Dermis blood vessel endothelial cell (primary cell): ENCODE data around the gene AKT1. TPM values are rescaled to one million over a fixed set of nuclear protein-coding genes. Genes with fewer than 3 reads are reported as not detected.

Source experiments
- DNase-seq: peaks from one replicate; pipeline ENCODE4 v3.0.0; 2010
- total RNA-seq: library from RNA; depleted of rRNA; stranded (reverse); fragments of >200 nt; gene quantifications from 2 replicates; pipeline ENCODE4 v1.2.3, GENCODE V29; 2014

The AKT1 gene
- total RNA-seq, 1 donor from 2014 or later, result 163 TPM

GRCh38 chr14:104771374-104771773 is 24.2 kb downstream of the AKT1 start:
- DNase-seq, result no peak

- peak; percentile 35 for DNase-seq
Measured at GRCh38 chr14:104770851-104771272, 24.7 kb downstream of the AKT1 start.

GRCh38 chr14:104770072-104770579 is 25.4 kb downstream of the AKT1 start:
- no peak for DNase-seq

GRCh38 chr14:104769324-104770071 is 26.1 kb downstream of the AKT1 start:
- DNase-seq, result no peak

GRCh38 chr14:104768437-104769323 is 26.9 kb downstream of the AKT1 start:
- DNase-seq, result peak; percentile 88

GRCh38 chr14:104767634-104767918 is 28.0 kb downstream of the AKT1 start:
- DNase-seq, result no peak

- DNase-seq, result peak; percentile 10
Measured at GRCh38 chr14:104766863-104767633, 28.5 kb downstream of the AKT1 start.

GRCh38 chr14:104766256-104766862 is 29.2 kb downstream of the AKT1 start:
- no peak for DNase-seq

- no peak for DNase-seq
Measured at GRCh38 chr14:104765517-104765916, 30.0 kb downstream of the AKT1 start.

- DNase-seq, result no peak
Measured at GRCh38 chr14:104758981-104759969, 36.3 kb downstream of the AKT1 start.

- no peak for DNase-seq
Measured at GRCh38 chr14:104757681-104758392, 37.7 kb downstream of the AKT1 start.

- DNase-seq, result no peak
Measured at GRCh38 chr14:104757238-104757585, 38.3 kb downstream of the AKT1 start.

- no peak for DNase-seq
Measured at GRCh38 chr14:104756477-104757237, 38.9 kb downstream of the AKT1 start.

GRCh38 chr14:104755621-104756020 is 39.9 kb downstream of the AKT1 start:
- no peak for DNase-seq

GRCh38 chr14:104754213-104754851 is 41.2 kb downstream of the AKT1 start:
- DNase-seq, result no peak

GRCh38 chr14:104753528-104754212 is 41.9 kb downstream of the AKT1 start:
- peak; percentile 42 for DNase-seq

GRCh38 chr14:104752735-104753527 is 42.6 kb downstream of the AKT1 start, which contains the start of gene SIVA1:
TSS of gene SIVA1 (plus strand) at chr14:104753147. CDS start at chr14:104753202, 55 bp downstream.
- DNase-seq, result peak; percentile 100

- no peak for DNase-seq
Measured at GRCh38 chr14:104752423-104752734, 43.2 kb downstream of the AKT1 start.
